Chondrocyte (in vitro differentiated cells): ENCODE data around the gene NLRP14. TPM values are rescaled to one million over a fixed set of nuclear protein-coding genes. Genes with fewer than 3 reads are reported as not detected.

Experiments
- DNase-seq: peaks from one replicate; pipeline ENCODE4 v3.0.0; 2021; ENCODE audit warnings: mixed read lengths, low spot score
- H3K27ac Mint-ChIP-seq: one replicate; pipeline ENCODE4 v1.8.0; 2021; ENCODE audit warnings: mild to moderate bottlenecking, moderate library complexity, mixed read lengths; ENCODE audit not compliant: unreplicated experiment
- H3K27me3 Mint-ChIP-seq: 2 replicates; pipeline ENCODE4 v1.8.0; 2021; ENCODE audit warnings: low read depth, mixed read lengths
- H3K36me3 Mint-ChIP-seq: 2 replicates; pipeline ENCODE4 v1.8.0; 2021; ENCODE audit warnings: low read depth, mixed read lengths
- H3K4me1 Mint-ChIP-seq: 2 replicates; pipeline ENCODE4 v1.8.0; 2021; ENCODE audit warnings: low read depth, mild to moderate bottlenecking, mixed read lengths
- H3K4me3 Mint-ChIP-seq: one replicate; pipeline ENCODE4 v1.8.0; 2021; ENCODE audit warnings: mild to moderate bottlenecking, moderate library complexity, mixed read lengths; ENCODE audit not compliant: unreplicated experiment
- H3K9me3 Mint-ChIP-seq: 2 replicates; pipeline ENCODE4 v1.8.0; 2021; ENCODE audit warnings: low read depth, mixed read lengths
- CTCF ChIP-seq: fragments of 200-600 bp; sonication (generic); IDR thresholded peaks from 2 replicates; pipeline ENCODE4 v1.5.0; 2021; ENCODE audit warnings: antibody characterized with exemption, mild to moderate bottlenecking, moderate library complexity
- total RNA-seq: library from RNA; stranded (reverse); gene quantifications from 3 replicates; pipeline ENCODE4 v1.2.1, GENCODE V29; 2021

Gene NLRP14
- total RNA-seq, 1 donor from 2014 or later = 0.05 TPM

- Mint-ChIP-seq H3K27me3 (peaks cover 1% of the 10 kb centered on the region), H3K9me3 (no peaks in the 10 kb centered on the region), H3K4me3 (no peak overlapping the region), H3K36me3 (no peaks in the 10 kb centered on the region), H3K27ac (no peak overlapping the region), H3K4me1 (no peaks in the 10 kb centered on the region)
- no peak for TF ChIP-seq CTCF
- no peak for DNase-seq
These were observed 36.7 kb downstream of the NLRP14 start for GRCh38 chr11:7056828-7057513.

GRCh38 chr11:7057641-7058040 is 37.4 kb downstream of the NLRP14 start:
- no peaks in the 10 kb centered on the region for H3K36me3 Mint-ChIP-seq
- no peak for DNase-seq
- H3K4me1 Mint-ChIP-seq = no peaks in the 10 kb centered on the region
- no peaks in the 10 kb centered on the region for H3K9me3 Mint-ChIP-seq
- H3K4me3 Mint-ChIP-seq = no peak overlapping the region
- no peak for TF ChIP-seq CTCF
- H3K27ac Mint-ChIP-seq = no peak overlapping the region
- H3K27me3 Mint-ChIP-seq = peaks cover 1% of the 10 kb centered on the region

- H3K36me3 Mint-ChIP-seq = no peaks in the 10 kb centered on the region
- H3K4me3 Mint-ChIP-seq = no peak overlapping the region
- H3K4me1 Mint-ChIP-seq = no peaks in the 10 kb centered on the region
- peaks cover 1% of the 10 kb centered on the region for H3K27me3 Mint-ChIP-seq
- TF ChIP-seq CTCF = no peak
- H3K9me3 Mint-ChIP-seq = no peaks in the 10 kb centered on the region
- DNase-seq = no peak
- no peak overlapping the region for H3K27ac Mint-ChIP-seq
These were observed 40.6 kb downstream of the NLRP14 start for GRCh38 chr11:7060868-7061267.

- no peak for DNase-seq
- Mint-ChIP-seq H3K4me1 (no peaks in the 10 kb centered on the region), H3K27ac (no peak overlapping the region), H3K36me3 (no peaks in the 10 kb centered on the region), H3K27me3 (peaks cover 6% of the 10 kb centered on the region), H3K9me3 (no peaks in the 10 kb centered on the region), H3K4me3 (no peak overlapping the region)
- no peak for TF ChIP-seq CTCF
These were observed 42.3 kb downstream of the NLRP14 start for GRCh38 chr11:7062534-7062933.

GRCh38 chr11:7072401-7073028 is 52.2 kb downstream of the NLRP14 start:
- Mint-ChIP-seq H3K36me3 (no peaks in the 10 kb centered on the region), H3K27ac (no peak overlapping the region), H3K4me1 (no peaks in the 10 kb centered on the region), H3K27me3 (peaks cover 8% of the 10 kb centered on the region), H3K9me3 (no peaks in the 10 kb centered on the region), H3K4me3 (no peak overlapping the region)
- TF ChIP-seq CTCF = no peak
- no peak for DNase-seq
